Fibroblast of skin of right quadriceps (primary cell): Measurements from ENCODE around the gene BARX2.

Experiments used
- DNase-seq: peaks from one replicate; pipeline ENCODE4 v3.0.0-alpha.2; 2013

BARX2 gene

GRCh38 chr11:129443276-129443675 lies 67.6 kb downstream of the BARX2 start:
- no peak for DNase-seq

- DNase-seq: no peak
These were observed 68.6 kb downstream of the BARX2 start for GRCh38 chr11:129444274-129444673.

- DNase-seq: no peak
These were observed 69.6 kb downstream of the BARX2 start for GRCh38 chr11:129445226-129445625.

GRCh38 chr11:129446572-129446971 lies 70.9 kb downstream of the BARX2 start:
- DNase-seq: no peak

GRCh38 chr11:129447654-129448239 lies 72.1 kb downstream of the BARX2 start:
- no peak for DNase-seq

- DNase-seq: no peak
These were observed 75.9 kb downstream of the BARX2 start for GRCh38 chr11:129451524-129451923.

- no peak for DNase-seq
These were observed 77.7 kb downstream of the BARX2 start for GRCh38 chr11:129453293-129453721.

GRCh38 chr11:129455101-129455500 lies 79.5 kb downstream of the BARX2 start:
- no peak for DNase-seq

- DNase-seq: no peak
These were observed 80.4 kb downstream of the BARX2 start for GRCh38 chr11:129455756-129456655.

GRCh38 chr11:129457321-129457720 lies 81.7 kb downstream of the BARX2 start:
- DNase-seq: no peak

- DNase-seq: no peak
These were observed 82.6 kb downstream of the BARX2 start for GRCh38 chr11:129458278-129458677.

- DNase-seq: no peak
These were observed 83.3 kb downstream of the BARX2 start for GRCh38 chr11:129458756-129459535.

- no peak for DNase-seq
These were observed 85.1 kb downstream of the BARX2 start for GRCh38 chr11:129460714-129461113.

- DNase-seq: no peak
These were observed 108.4 kb downstream of the BARX2 start for GRCh38 chr11:129484068-129484467.

- no peak for DNase-seq
These were observed 113.6 kb downstream of the BARX2 start for GRCh38 chr11:129489249-129489648.

GRCh38 chr11:129490004-129490403 lies 114.4 kb downstream of the BARX2 start:
- DNase-seq: no peak

- no peak for DNase-seq
These were observed 118.1 kb downstream of the BARX2 start for GRCh38 chr11:129493746-129494145.
